Neural cell (in vitro differentiated cells): ENCODE results near the gene ACIN1. TPM values are rescaled to one million over a fixed set of nuclear protein-coding genes. Genes with fewer than 3 reads are reported as not detected.

Source experiments
- H2AFZ ChIP-seq: fragments of 200-600, 300-800 bp; sonication (generic), shearing (Covaris generic); 2 replicates; pipeline ENCODE4 v1.6.0; 2014; ENCODE audit warnings: low read depth, mild to moderate bottlenecking, antibody characterized with exemption, low read length, moderate library complexity
- H3F3A ChIP-seq: fragments of 200-600 bp; shearing (Covaris generic); 2 replicates; pipeline ENCODE4 v1.6.1; 2016; ENCODE audit warnings: mild to moderate bottlenecking, moderate library complexity, mixed read lengths, antibody characterized with exemption, low read length; ENCODE audit not compliant: insufficient read depth, poor library complexity, severe bottlenecking
- H3K27ac ChIP-seq: fragments of 200-600, 300-800 bp; sonication (generic), shearing (Covaris generic); 2 replicates; pipeline ENCODE4 v1.5.1; 2014; ENCODE audit warnings: mild to moderate bottlenecking, low read length, moderate library complexity
- H3K27me3 ChIP-seq: fragments of 300-800, 200-600 bp; sonication (generic), shearing (Covaris generic); 2 replicates; pipeline ENCODE4 v1.6.0; 2014; ENCODE audit warnings: mild to moderate bottlenecking, low read depth, low read length, moderate library complexity; ENCODE audit not compliant: insufficient read depth
- H3K36me3 ChIP-seq: fragments of 300-800, 200-600 bp; sonication (generic), shearing (Covaris generic); 2 replicates; pipeline ENCODE4 v1.5.1; 2014; ENCODE audit warnings: mild to moderate bottlenecking, antibody characterized with exemption, low read length, moderate library complexity; ENCODE audit not compliant: insufficient read depth
- H3K4me2 ChIP-seq: fragments of 300-800, 200-600 bp; sonication (generic), shearing (Covaris generic); 2 replicates; pipeline ENCODE4 v1.6.0; 2014; ENCODE audit warnings: mild to moderate bottlenecking, low read length
- H3K4me3 ChIP-seq: fragments of 300-800, 200-600 bp; sonication (generic), shearing (Covaris generic); 2 replicates; pipeline ENCODE4 v1.5.1; 2014; ENCODE audit warnings: mild to moderate bottlenecking, low read length, moderate library complexity
- H3K79me2 ChIP-seq: fragments of 200-600 bp; shearing (Covaris generic); replicated peaks from 2 replicates; pipeline ENCODE4 v1.6.0; 2014; ENCODE audit warnings: mild to moderate bottlenecking, low read length, moderate library complexity; ENCODE audit not compliant: insufficient read depth
- H3K9ac ChIP-seq: fragments of 300-800, 200-600 bp; sonication (generic), shearing (Covaris generic); 2 replicates; pipeline ENCODE4 v1.6.1; 2016; ENCODE audit warnings: mild to moderate bottlenecking, low read length, mixed read lengths
- H3K9me2 ChIP-seq: fragments of 200-600 bp; shearing (Covaris generic); 2 replicates; pipeline ENCODE4 v1.6.1; 2016; ENCODE audit warnings: mild to moderate bottlenecking, low read length, mixed read lengths; ENCODE audit not compliant: insufficient read depth
- H3K9me3 ChIP-seq: fragments of 200-600, 300-800 bp; sonication (generic), shearing (Covaris generic); 2 replicates; pipeline ENCODE4 v1.6.1; 2016; ENCODE audit warnings: mild to moderate bottlenecking, mixed run types, low read length, moderate library complexity, mixed read lengths
- H4K20me1 ChIP-seq: fragments of 200-600 bp; shearing (Covaris generic); 2 replicates; pipeline ENCODE4 v1.6.1; 2016; ENCODE audit warnings: mild to moderate bottlenecking, mixed run types; ENCODE audit not compliant: insufficient read depth
- EP300 ChIP-seq: fragments of 450-650 bp; conservative IDR thresholded peaks from 2 replicates; pipeline ENCODE4 v1.6.1; 2014; ENCODE audit warnings: antibody characterized with exemption, mild to moderate bottlenecking, moderate library complexity; ENCODE audit not compliant: poor library complexity, severe bottlenecking
- EZH2 ChIP-seq: fragments of 200-600, 300-800 bp; shearing (Covaris generic), sonication (generic); IDR thresholded peaks from 2 replicates; pipeline ENCODE4 v1.6.1; 2014; ENCODE audit warnings: antibody characterized with exemption, low read length, borderline replicate concordance, mild to moderate bottlenecking; ENCODE audit not compliant: insufficient read depth, poor library complexity, severe bottlenecking
- POLR2AphosphoS5 ChIP-seq: IDR thresholded peaks from 2 replicates; pipeline ENCODE4 v1.6.1; 2012
- RAD21 ChIP-seq: fragments of 450-650 bp; conservative IDR thresholded peaks from 2 replicates; pipeline ENCODE4 v1.6.1; 2014; ENCODE audit warnings: antibody characterized with exemption, mild to moderate bottlenecking, moderate library complexity
- SMC3 ChIP-seq: fragments of 450-650 bp; conservative IDR thresholded peaks from 2 replicates; pipeline ENCODE4 v1.6.1; 2014; ENCODE audit warnings: antibody characterized with exemption, mild to moderate bottlenecking, moderate library complexity; ENCODE audit not compliant: poor library complexity
- TAF1 ChIP-seq: IDR thresholded peaks from 2 replicates; pipeline ENCODE4 v1.6.1; 2012; ENCODE audit warnings: low read depth
- polyA plus RNA-seq: library from polyadenylated mRNA; depleted of rRNA; stranded (reverse); fragments of >200 nt; gene quantifications from 2 replicates; pipeline ENCODE4 v1.2.3, GENCODE V29; 2014
- TF ChIP-seq, protein P1 (sequence below): fragments of 450-650 bp; IDR thresholded peaks from 2 replicates; pipeline ENCODE4 v1.5.1; 2014; ENCODE audit warnings: antibody characterized with exemption, mild to moderate bottlenecking, moderate library complexity; ENCODE audit not compliant: poor library complexity, severe bottlenecking
- TF ChIP-seq, protein P2 (sequence below): IDR thresholded peaks from 2 replicates; pipeline ENCODE4 v1.6.1; 2012; ENCODE audit warnings: borderline replicate concordance

ACIN1 gene
- polyA plus RNA-seq, 1 donor from 2014 or later: 143 TPM

DNA sequence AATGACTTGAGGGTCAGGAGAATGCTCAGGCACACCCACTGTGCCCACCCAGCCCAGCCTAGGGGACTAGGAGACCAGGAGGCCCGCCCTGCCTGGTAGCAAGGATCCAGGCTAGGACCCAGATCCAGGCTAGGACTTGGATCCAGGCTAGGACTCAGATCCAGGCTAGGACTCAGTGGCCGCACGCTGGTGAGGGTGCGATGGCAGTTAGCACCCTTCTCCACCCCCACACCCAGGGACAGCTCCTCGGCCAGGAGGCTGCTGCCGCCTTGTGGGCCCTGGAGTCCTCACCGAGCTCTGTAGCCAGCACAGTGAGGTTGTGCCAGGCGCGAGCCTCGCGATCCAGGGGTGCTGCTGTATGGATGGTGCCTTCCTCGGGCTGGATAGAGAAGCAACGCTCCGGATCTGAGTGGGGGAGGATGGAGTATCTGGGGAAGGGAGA is 42.7 kb downstream of the ACIN1 start:
- H3K4me3 ChIP-seq: no peak overlapping the region
- H3K27ac ChIP-seq: no peak overlapping the region
- no peaks in the 10 kb centered on the region for H3F3A ChIP-seq
- H3K27me3 ChIP-seq: no peaks in the 10 kb centered on the region
- no peaks in the 10 kb centered on the region for H4K20me1 ChIP-seq
- no peaks in the 10 kb centered on the region for H3K9me2 ChIP-seq
- no peak overlapping the region for H2AFZ ChIP-seq
- no peaks in the 10 kb centered on the region for H3K36me3 ChIP-seq
- H3K9me3 ChIP-seq: no peaks in the 10 kb centered on the region
- H3K4me2 ChIP-seq: no peak overlapping the region
- TF ChIP-seq POLR2AphosphoS5 (no peak), EZH2 (no peak)
- TF ChIP-seq, protein P1, sequence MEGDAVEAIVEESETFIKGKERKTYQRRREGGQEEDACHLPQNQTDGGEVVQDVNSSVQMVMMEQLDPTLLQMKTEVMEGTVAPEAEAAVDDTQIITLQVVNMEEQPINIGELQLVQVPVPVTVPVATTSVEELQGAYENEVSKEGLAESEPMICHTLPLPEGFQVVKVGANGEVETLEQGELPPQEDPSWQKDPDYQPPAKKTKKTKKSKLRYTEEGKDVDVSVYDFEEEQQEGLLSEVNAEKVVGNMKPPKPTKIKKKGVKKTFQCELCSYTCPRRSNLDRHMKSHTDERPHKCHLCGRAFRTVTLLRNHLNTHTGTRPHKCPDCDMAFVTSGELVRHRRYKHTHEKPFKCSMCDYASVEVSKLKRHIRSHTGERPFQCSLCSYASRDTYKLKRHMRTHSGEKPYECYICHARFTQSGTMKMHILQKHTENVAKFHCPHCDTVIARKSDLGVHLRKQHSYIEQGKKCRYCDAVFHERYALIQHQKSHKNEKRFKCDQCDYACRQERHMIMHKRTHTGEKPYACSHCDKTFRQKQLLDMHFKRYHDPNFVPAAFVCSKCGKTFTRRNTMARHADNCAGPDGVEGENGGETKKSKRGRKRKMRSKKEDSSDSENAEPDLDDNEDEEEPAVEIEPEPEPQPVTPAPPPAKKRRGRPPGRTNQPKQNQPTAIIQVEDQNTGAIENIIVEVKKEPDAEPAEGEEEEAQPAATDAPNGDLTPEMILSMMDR: no peak
- H3K79me2 ChIP-seq: peaks cover 6% of the 10 kb centered on the region
- H3K9ac ChIP-seq: no peak overlapping the region

DNA sequence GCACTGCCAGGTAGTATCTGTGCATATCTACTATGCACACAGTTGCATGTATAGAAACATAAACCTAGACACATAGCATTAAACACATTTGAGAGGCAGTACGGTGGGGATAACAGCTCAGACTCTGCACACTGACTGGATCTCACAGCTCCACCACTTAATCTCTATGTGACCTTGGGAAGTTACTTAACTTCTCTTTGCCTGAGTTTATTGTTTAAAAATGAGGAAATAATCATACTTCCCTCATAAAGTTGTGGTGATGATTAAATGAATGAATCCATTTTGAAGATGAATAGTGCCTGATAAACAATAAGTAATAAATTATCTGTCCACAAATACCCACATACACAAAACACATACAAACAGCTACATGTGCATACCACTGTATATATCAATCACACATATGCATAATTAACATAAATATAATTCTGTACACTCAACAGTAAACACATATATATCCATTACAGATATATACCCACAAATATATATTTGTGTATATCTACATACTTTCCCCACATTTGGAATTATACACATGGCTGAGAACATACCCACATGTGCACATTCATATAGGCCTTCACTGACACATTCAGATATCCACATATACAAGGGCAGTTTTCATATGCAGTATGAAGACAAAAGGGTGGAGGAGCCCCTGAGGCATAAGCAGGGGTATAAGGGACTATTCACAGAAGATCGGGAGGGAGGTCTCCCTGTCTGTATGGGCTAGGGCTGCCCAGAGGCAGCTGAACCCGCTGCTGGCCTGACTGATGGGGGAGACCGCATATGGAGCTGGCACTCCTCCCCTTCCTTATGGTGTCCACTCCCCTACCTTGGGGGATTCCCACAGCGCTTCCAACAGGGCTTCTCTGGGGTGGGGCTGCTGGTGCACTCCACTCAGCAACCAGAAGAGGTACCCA is 43.5 kb downstream of the ACIN1 start:
- Histone ChIP-seq H4K20me1 (no peaks in the 10 kb centered on the region), H3K9ac (no peak overlapping the region), H3K9me2 (no peaks in the 10 kb centered on the region), H3K27me3 (no peaks in the 10 kb centered on the region), H3K4me3 (no peak overlapping the region), H3K27ac (no peak overlapping the region), H3K36me3 (no peaks in the 10 kb centered on the region), H3K9me3 (no peaks in the 10 kb centered on the region), H3K79me2 (peaks cover 6% of the 10 kb centered on the region), H2AFZ (no peak overlapping the region), H3K4me2 (no peak overlapping the region), H3F3A (no peaks in the 10 kb centered on the region)
- TF ChIP-seq SMC3: no peak

DNA sequence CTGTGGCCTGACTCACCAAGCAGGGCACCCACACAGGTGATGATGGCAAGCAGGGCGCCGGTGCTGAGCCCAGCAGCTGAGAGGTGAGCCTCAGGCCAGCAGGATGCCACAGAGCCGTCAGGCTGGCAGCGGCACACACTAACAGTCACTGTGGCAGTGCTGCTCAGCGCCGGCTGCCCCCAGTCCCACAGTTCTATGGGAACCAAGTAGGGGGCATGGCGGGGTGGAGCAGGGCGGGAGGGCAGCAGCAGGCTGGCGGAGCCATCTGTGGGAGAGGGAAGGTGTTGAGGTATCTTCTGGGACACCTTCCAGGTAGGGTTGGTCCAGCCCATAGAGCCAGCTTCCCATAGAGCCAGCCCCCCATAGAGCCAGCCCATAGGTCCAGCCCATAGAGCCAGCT is 45.9 kb downstream of the ACIN1 start:
- Histone ChIP-seq H3K79me2 (no peaks in the 10 kb centered on the region), H3K27ac (no peak overlapping the region), H3K36me3 (no peaks in the 10 kb centered on the region), H3K9me3 (no peaks in the 10 kb centered on the region), H2AFZ (no peak overlapping the region), H3K9ac (no peak overlapping the region), H3K4me2 (no peak overlapping the region), H4K20me1 (no peaks in the 10 kb centered on the region), H3F3A (no peaks in the 10 kb centered on the region), H3K27me3 (no peaks in the 10 kb centered on the region), H3K9me2 (no peaks in the 10 kb centered on the region), H3K4me3 (no peak overlapping the region)
- TF ChIP-seq, protein P1: no peak
- TF ChIP-seq TAF1 (no peak), SMC3 (no peak), EP300 (no peak), POLR2AphosphoS5 (no peak), EZH2 (no peak), RAD21 (no peak)
- TF ChIP-seq, protein P2, sequence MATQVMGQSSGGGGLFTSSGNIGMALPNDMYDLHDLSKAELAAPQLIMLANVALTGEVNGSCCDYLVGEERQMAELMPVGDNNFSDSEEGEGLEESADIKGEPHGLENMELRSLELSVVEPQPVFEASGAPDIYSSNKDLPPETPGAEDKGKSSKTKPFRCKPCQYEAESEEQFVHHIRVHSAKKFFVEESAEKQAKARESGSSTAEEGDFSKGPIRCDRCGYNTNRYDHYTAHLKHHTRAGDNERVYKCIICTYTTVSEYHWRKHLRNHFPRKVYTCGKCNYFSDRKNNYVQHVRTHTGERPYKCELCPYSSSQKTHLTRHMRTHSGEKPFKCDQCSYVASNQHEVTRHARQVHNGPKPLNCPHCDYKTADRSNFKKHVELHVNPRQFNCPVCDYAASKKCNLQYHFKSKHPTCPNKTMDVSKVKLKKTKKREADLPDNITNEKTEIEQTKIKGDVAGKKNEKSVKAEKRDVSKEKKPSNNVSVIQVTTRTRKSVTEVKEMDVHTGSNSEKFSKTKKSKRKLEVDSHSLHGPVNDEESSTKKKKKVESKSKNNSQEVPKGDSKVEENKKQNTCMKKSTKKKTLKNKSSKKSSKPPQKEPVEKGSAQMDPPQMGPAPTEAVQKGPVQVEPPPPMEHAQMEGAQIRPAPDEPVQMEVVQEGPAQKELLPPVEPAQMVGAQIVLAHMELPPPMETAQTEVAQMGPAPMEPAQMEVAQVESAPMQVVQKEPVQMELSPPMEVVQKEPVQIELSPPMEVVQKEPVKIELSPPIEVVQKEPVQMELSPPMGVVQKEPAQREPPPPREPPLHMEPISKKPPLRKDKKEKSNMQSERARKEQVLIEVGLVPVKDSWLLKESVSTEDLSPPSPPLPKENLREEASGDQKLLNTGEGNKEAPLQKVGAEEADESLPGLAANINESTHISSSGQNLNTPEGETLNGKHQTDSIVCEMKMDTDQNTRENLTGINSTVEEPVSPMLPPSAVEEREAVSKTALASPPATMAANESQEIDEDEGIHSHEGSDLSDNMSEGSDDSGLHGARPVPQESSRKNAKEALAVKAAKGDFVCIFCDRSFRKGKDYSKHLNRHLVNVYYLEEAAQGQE: no peak
